Endothelial cell of umbilical vein (primary cell): ENCODE measurements around the gene GREB1. TPM values are rescaled to one million over a fixed set of nuclear protein-coding genes. Genes with fewer than 3 reads are reported as not detected.

Experiments used
- BruUV-seq: library from RNA; stranded (reverse); fragments of 400-500 nt; replicated peaks from 2 replicates; lab custom pipeline; 2021; lab: Mats Ljungman, UMichigan
- CTCF ChIA-PET: fragments of 300-600, 350-600 bp; sonication (Branson Sonifier 250); formaldehyde crosslinking; loops from one replicate; lab custom pipeline; 2021; ENCODE audit warnings: antibody characterized with exemption, inconsistent platforms; lab: Charles Lee
- POLR2A ChIA-PET: fragments of 300-600, 350-600 bp; sonication (Branson Sonifier 250); formaldehyde crosslinking; loops from one replicate; lab custom pipeline; 2021; ENCODE audit warnings: antibody characterized with exemption, inconsistent platforms; lab: Charles Lee
- DNase-seq: peaks from one replicate; pipeline ENCODE4 v3.0.0-alpha.2; 2011; ENCODE audit warnings: low read depth, low spot score
- FAIRE-seq: peaks from 2 replicates; lab custom pipeline; 2011; peaks lifted over from hg19 to GRCh38; lab: Jason Lieb, UNC
- H2AFZ ChIP-seq: 2 replicates; pipeline ENCODE4 v1.6.0; 2012; ENCODE audit warnings: low read depth, low read length, control low read depth, inconsistent platforms
- H3K27ac ChIP-seq: 2 replicates; pipeline ENCODE4 v1.5.1; 2011; ENCODE audit warnings: low read depth, mild to moderate bottlenecking, control low read depth, low read length, moderate library complexity; ENCODE audit not compliant: insufficient read depth
- H3K27me3 ChIP-seq, 2 experiments: 2 replicates each; pipeline versions ENCODE4 v1.6.0 to v1.6.1; 2011; ENCODE audit warnings: low read length in 2 of 2, mixed read lengths in 1 of 2; ENCODE audit not compliant: control insufficient read depth in 2 of 2, insufficient read depth in 2 of 2
- H3K36me3 ChIP-seq, 2 experiments: 2 replicates in 1 of 2; 3 replicates in 1 of 2; pipeline ENCODE4 v1.5.1; 2011; ENCODE audit warnings: low read length in 2 of 2, mild to moderate bottlenecking in 1 of 2, moderate library complexity in 1 of 2; ENCODE audit not compliant: control insufficient read depth in 2 of 2, insufficient read depth in 2 of 2; ENCODE audit errors: extremely low read depth in 1 of 2
- H3K4me1 ChIP-seq: 3 replicates; pipeline ENCODE4 v1.5.1; 2011; ENCODE audit warnings: mild to moderate bottlenecking, low read length; ENCODE audit not compliant: control insufficient read depth, insufficient read depth; ENCODE audit errors: extremely low read depth
- H3K4me2 ChIP-seq: 2 replicates; pipeline ENCODE4 v1.6.1; 2011; ENCODE audit warnings: low read length, control low read depth, mixed read lengths; ENCODE audit not compliant: insufficient read depth
- H3K4me3 ChIP-seq, 3 experiments: fragments of 200-600 bp in 1 of 3; sonication (generic), shearing (Covaris generic) in 1 of 3; replicated peaks in 1 of 3; 2 replicates each; pipeline ENCODE4 v1.5.1; 2011 to 2016; ENCODE audit warnings: control low read depth in 3 of 3, low read length in 3 of 3, mild to moderate bottlenecking in 2 of 3, inconsistent platforms in 1 of 3, low read depth in 1 of 3, moderate library complexity in 1 of 3; ENCODE audit not compliant: insufficient read depth in 1 of 3
- H3K79me2 ChIP-seq: 2 replicates; pipeline ENCODE4 v1.6.0; 2012; ENCODE audit warnings: low read length, inconsistent platforms; ENCODE audit not compliant: control insufficient read depth, insufficient read depth
- H3K9ac ChIP-seq: replicated peaks from 2 replicates; pipeline ENCODE3; 2011; ENCODE audit warnings: low read length, control low read depth; ENCODE audit not compliant: insufficient read depth; ENCODE audit errors: extremely low read depth
- H3K9me1 ChIP-seq: replicated peaks from 3 replicates; pipeline ENCODE4 v1.6.0; 2011; ENCODE audit warnings: mild to moderate bottlenecking, low read length; ENCODE audit not compliant: control insufficient read depth, insufficient read depth; ENCODE audit errors: extremely low read depth
- H3K9me3 ChIP-seq: replicated peaks from 2 replicates; pipeline ENCODE4 v1.5.1; 2012; ENCODE audit warnings: low read length, inconsistent platforms; ENCODE audit not compliant: control insufficient read depth, insufficient read depth
- H4K20me1 ChIP-seq: replicated peaks from 2 replicates; pipeline ENCODE3; 2011; ENCODE audit warnings: mild to moderate bottlenecking, low read length; ENCODE audit not compliant: control insufficient read depth, insufficient read depth; ENCODE audit errors: extremely low read depth
- CTCF ChIP-seq, 2 donors: IDR thresholded peaks; 1 replicate in 1 of 2; 2 replicates in 1 of 2; pipeline ENCODE4 v1.5.1; 2011; ENCODE audit warnings: low read length in 2 of 2, mild to moderate bottlenecking in 2 of 2, moderate library complexity in 2 of 2, control low read depth in 1 of 2, inconsistent platforms in 1 of 2, low read depth in 1 of 2; ENCODE audit not compliant: insufficient read depth in 1 of 2; ENCODE audit errors: extremely low read depth in 1 of 2
- EZH2 ChIP-seq: IDR thresholded peaks from 2 replicates; pipeline ENCODE4 v1.6.1; 2012; ENCODE audit warnings: borderline replicate concordance, low read depth, mild to moderate bottlenecking, moderate library complexity, low read length, inconsistent platforms; ENCODE audit not compliant: severe bottlenecking
- FOS ChIP-seq: IDR thresholded peaks from 2 replicates; pipeline ENCODE4 v1.6.1; 2011; ENCODE audit warnings: mild to moderate bottlenecking, low read length, moderate library complexity, borderline replicate concordance; ENCODE audit not compliant: insufficient read depth
- JUN ChIP-seq: IDR thresholded peaks from 2 replicates; pipeline ENCODE4 v1.6.1; 2011; ENCODE audit warnings: borderline replicate concordance, low read depth; ENCODE audit not compliant: insufficient read length, insufficient read depth
- MAX ChIP-seq: IDR thresholded peaks from 2 replicates; pipeline ENCODE4 v1.6.1; 2011; ENCODE audit not compliant: insufficient read depth, insufficient read length
- MYC ChIP-seq: IDR thresholded peaks from one replicate; pipeline ENCODE4 v1.6.1; 2011; ENCODE audit warnings: mild to moderate bottlenecking, low read depth, low read length
- POLR2A ChIP-seq: IDR thresholded peaks from 2 replicates; pipeline ENCODE4 v1.6.1; 2012; ENCODE audit warnings: low read depth, mild to moderate bottlenecking, control low read depth, low read length
- dilution Hi-C: fragments of 300-500 bp; cut with MboI; formaldehyde crosslinking; loops from one replicate; pipeline ENCODE4 v1.15.0; 2019; ENCODE audit warnings: low sequenced_read_pairs; ENCODE audit not compliant: extremely low pct_ligation_motif_present
- intact Hi-C: fragments of 100-400 bp; cut with micrococcal nuclease; formaldehyde crosslinking; loops from one replicate; pipeline ENCODE4 v1.10.0; 2022
- polyA plus RNA-seq, 4 experiments: library from polyadenylated mRNA; depleted of rRNA in 3 of 4; stranded (reverse) in 3 of 4; unstranded in 1 of 4; fragments of >200 nt; gene quantifications; 2 replicates each; pipeline versions ENCODE4 v1.2.1 to v1.2.3, GENCODE V29; 2011 to 2012; ENCODE audit warnings: missing spikeins in 1 of 4
- total RNA-seq: library from RNA; stranded (reverse); gene quantifications from 2 replicates; pipeline ENCODE4 v1.2.3, GENCODE V29; 2021

The GREB1 gene
- total and polyA plus RNA-seq, 2 donors (not counting 3 experiments of a cell fraction or from before 2014, with no cell fraction given), result 0.17 to 0.58 TPM

- intact Hi-C loops, result no loop called here
- dilution Hi-C loops, result no loop called here
- H3K9ac ChIP-seq, result no peak overlapping the region
- H3K36me3 ChIP-seq, result no peaks in the 10 kb centered on the region
- H3K4me1 ChIP-seq, result no peaks in the 10 kb centered on the region
- ChIA-PET POLR2A (no interaction called here), CTCF (interaction anchor here (0.7 kb wide), 1 partner anchor 44 kb away, joined by 4 read pairs; no protein-coding TSS in a partner anchor)
- no peaks in the 10 kb centered on the region for H3K9me3 ChIP-seq
- FAIRE-seq, result no peak
- no peak overlapping the region for H3K4me3 ChIP-seq
- no peak overlapping the region for H3K4me2 ChIP-seq
- H3K27ac ChIP-seq, result no peak overlapping the region
- no peaks in the 10 kb centered on the region for H4K20me1 ChIP-seq
- no peak overlapping the region for H2AFZ ChIP-seq
- H3K27me3 ChIP-seq, result peaks cover 0 to 5% of the 10 kb centered on the region in 2 experiments
- no peaks in the 10 kb centered on the region for H3K9me1 ChIP-seq
- no TSS peak for BruUV-seq
- DNase-seq, result no peak
- H3K79me2 ChIP-seq, result no peaks in the 10 kb centered on the region
- TF ChIP-seq EZH2 (no peak), POLR2A (no peak), FOS (no peak), MAX (no peak), JUN (no peak), CTCF (IDR thresholded peaks at IDR 0.05; ENCODE audit: extremely low read depth in 1 of 2, insufficient read depth in 1 of 2, low read depth in 1 of 2, low read length in 2 of 2) (no peak), MYC (no peak)
Measured at GRCh38 chr2:11528228-11528627, 5.6 kb upstream of the GREB1 start.
